HG03442 (cell line): ENCODE data around the gene KCNAB1.
"Not testable (repeated sequence)": the region's sequence is repeated elsewhere in the genome, so short reads cannot be mapped to it uniquely, and the experiment has no call there.

Source experiments
- ATAC-seq: cut with Tn5 transposase; IDR thresholded peaks from one replicate; pipeline ENCODE4 v1.9.1; 2021; ENCODE audit warnings: mild to moderate bottlenecking, moderate library complexity; ENCODE audit not compliant: unreplicated experiment

The KCNAB1 gene

GRCh38 chr3:156216216-156216615 lies 95.8 kb downstream of the KCNAB1 start:
- no peak for ATAC-seq

DNA sequence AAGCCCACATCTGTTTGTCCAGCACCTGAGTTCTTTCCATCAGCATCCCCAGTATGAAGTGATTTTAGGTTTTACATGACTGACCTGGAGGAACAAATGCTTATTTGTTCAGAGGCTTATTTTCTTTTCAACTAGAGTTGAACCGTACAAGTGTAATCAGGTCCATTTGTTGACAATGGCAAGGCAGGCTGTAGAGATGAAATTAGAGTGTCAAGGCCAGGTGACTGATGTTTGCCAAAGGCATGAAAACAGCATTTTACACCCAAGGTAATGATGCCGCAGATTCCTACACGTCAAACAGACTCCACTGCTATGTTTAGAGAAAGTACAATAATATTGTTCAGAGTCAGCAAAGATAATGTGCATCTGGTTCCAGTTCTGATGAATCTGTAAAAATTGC lies 96.5 kb downstream of the KCNAB1 start:
- ATAC-seq: no peak

GRCh38 chr3:156217674-156218352 lies 97.4 kb downstream of the KCNAB1 start:
- no peak for ATAC-seq

- ATAC-seq: no peak
Measured at GRCh38 chr3:156218353-156218744, 98.0 kb downstream of the KCNAB1 start.

- ATAC-seq: not testable (repeated sequence)
Measured at GRCh38 chr3:156222381-156222780, 102.0 kb downstream of the KCNAB1 start.

DNA sequence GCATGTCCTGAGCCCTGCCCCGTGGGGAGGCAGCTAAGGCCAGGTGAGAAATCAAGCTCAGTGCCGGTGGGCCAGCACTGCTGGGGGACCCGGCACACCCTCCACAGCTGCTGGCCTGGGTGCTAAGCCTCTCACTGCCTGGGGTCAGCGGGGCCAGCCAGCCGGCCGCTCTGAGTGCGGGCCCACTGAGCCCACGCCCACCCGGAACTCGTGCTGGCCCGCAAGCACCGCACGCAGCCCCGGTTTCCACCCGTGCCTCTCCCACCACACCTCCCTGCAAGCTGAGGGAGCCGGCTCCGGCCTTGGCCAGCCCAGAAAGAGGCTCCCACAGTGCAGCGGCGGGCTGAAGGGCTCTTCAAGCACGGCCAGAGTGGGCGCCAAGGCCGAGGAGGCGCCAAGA lies 103.7 kb downstream of the KCNAB1 start:
- ATAC-seq: not testable (repeated sequence)

- ATAC-seq: no peak
Measured at GRCh38 chr3:156226676-156227420, 106.5 kb downstream of the KCNAB1 start.

- ATAC-seq: no peak
Measured at GRCh38 chr3:156227704-156228103, 107.3 kb downstream of the KCNAB1 start.

- no peak for ATAC-seq
Measured at GRCh38 chr3:156230278-156230900, 110.0 kb downstream of the KCNAB1 start.

DNA sequence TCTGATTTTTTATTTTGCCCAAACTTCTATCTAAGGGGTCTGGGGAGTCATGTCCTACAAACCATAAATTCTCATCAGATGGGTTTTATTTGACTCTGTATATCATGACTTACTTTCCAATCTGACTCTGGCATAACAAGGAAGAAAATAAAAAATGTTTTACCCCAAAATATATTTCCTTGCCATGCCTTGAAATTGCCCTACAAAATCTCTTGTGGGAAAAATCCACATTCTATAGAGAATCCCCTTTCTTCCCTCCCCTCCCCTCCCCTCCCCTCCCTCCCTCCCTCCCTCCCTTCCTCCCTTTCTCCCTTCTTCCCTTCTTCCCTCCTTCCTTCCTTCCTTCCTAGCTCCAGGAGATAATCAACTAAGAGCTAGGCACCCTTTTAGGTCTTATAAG lies 110.8 kb downstream of the KCNAB1 start:
- not testable (repeated sequence) for ATAC-seq

GRCh38 chr3:156233876-156234275 lies 113.5 kb downstream of the KCNAB1 start:
- ATAC-seq: no peak

GRCh38 chr3:156236556-156237260 lies 116.3 kb downstream of the KCNAB1 start:
- ATAC-seq: no peak

- ATAC-seq: no peak
Measured at GRCh38 chr3:156240642-156241041, 120.3 kb downstream of the KCNAB1 start.

- ATAC-seq: no peak
Measured at GRCh38 chr3:156246961-156247725, 126.8 kb downstream of the KCNAB1 start.

GRCh38 chr3:156250550-156250949 lies 130.2 kb downstream of the KCNAB1 start:
- ATAC-seq: no peak

- ATAC-seq: no peak
Measured at GRCh38 chr3:156251424-156251823, 131.0 kb downstream of the KCNAB1 start.

GRCh38 chr3:156252656-156253055 lies 132.3 kb downstream of the KCNAB1 start:
- ATAC-seq: no peak

DNA sequence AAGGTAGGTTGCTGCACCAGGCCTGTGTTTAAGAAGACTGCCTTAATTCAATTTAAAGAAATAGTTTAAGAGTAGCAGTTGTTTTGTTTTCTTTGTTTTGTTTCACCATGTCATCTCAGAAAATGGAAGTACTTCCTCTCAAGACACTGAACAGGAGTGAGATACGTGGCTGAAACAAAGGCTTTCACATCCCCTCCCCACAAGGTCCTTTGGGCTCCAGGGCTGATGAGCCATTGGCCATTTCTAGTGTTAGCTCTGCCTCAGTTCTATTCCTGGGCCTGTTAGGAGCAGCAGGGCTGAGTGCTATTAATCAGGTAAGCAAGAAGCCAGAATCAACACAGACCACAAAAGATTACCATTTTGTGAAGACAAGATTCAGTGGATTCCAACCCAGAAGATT lies 132.8 kb downstream of the KCNAB1 start:
- peak; percentile 74 for ATAC-seq

- ATAC-seq: no peak
Measured at GRCh38 chr3:156256256-156256655, 135.9 kb downstream of the KCNAB1 start.

DNA sequence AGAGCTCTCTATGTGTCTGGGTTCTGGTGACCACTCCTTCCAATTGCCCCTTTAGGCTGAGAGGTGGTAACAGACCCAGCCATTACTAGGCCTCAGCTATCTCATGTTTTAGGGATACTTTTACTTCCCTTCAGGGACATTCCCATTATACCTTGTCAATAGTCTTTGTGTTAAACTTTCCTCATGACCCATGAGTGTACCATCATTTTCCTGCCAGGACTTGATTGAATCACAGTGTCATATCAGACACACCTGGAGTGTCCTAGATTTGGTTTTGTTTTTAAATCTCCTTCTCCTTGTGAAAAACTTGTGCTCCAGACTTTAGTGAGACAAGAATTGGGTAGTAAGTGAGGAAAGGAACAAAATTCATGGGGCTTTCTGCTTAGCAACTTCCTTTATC lies 136.6 kb downstream of the KCNAB1 start:
- ATAC-seq: no peak

GRCh38 chr3:156258301-156258700 lies 137.9 kb downstream of the KCNAB1 start:
- no peak for ATAC-seq
